ENCODE results near the gene PWP1. TPM values are rescaled to one million over a fixed set of nuclear protein-coding genes. Genes with fewer than 3 reads are reported as not detected.

The PWP1 gene
- total and polyA plus RNA-seq, 2 of the 4 experiments (the other 2 are of a cell fraction), result 143 to 179 TPM

- BruUV-seq (replicated peaks), result no TSS peak
Observed at GRCh38 chr12:107650977-107651376, 34.6 kb upstream of the PWP1 start.

More at GRCh38 chr12:107650977-107651376, 34.6 kb upstream of the PWP1 start:
- intact Hi-C loops (cut with micrococcal nuclease) (no loop called here), dilution Hi-C loops (cut with HindIII; ENCODE audit: low sequenced_read_pairs, unreplicated experiment) (no loop called here), in situ Hi-C loops (cut with MboI; ENCODE audit: low sequenced_read_pairs) (no loop called here)
- no peak overlapping the region for H3K27ac ChIP-seq (ENCODE audit: insufficient read depth, low read length)
- TF ChIP-seq CTCF (conservative IDR thresholded peaks at IDR 0.05; ENCODE audit: low read depth, low read length) (no peak), CHD1 (IDR thresholded peaks at IDR 0.05; ENCODE audit: low read depth, low read length) (no peak), MXI1 (IDR thresholded peaks at IDR 0.05; ENCODE audit: borderline replicate concordance, low read depth, low read length) (no peak), RAD21 (IDR thresholded peaks at IDR 0.05; ENCODE audit: low read length) (no peak), RCOR1 (IDR thresholded peaks at IDR 0.05; ENCODE audit: insufficient replicate concordance, low read length) (no peak), MAZ (IDR thresholded peaks at IDR 0.05; ENCODE audit: borderline replicate concordance, low read depth, low read length) (no peak), SMC3 (IDR thresholded peaks at IDR 0.05; ENCODE audit: low read depth, low read length) (no peak), MAFK (IDR thresholded peaks at IDR 0.05; ENCODE audit: low read depth, low read length) (no peak), USF2 (IDR thresholded peaks at IDR 0.05; ENCODE audit: low read depth, low read length) (no peak), ELK1 (IDR thresholded peaks at IDR 0.05; ENCODE audit: borderline replicate concordance, low read depth, low read length) (no peak), CEBPB (IDR thresholded peaks at IDR 0.05; ENCODE audit: low read depth, low read length) (no peak), BHLHE40 (IDR thresholded peaks at IDR 0.05; ENCODE audit: low read depth, low read length) (no peak), NFE2L2 (IDR thresholded peaks at IDR 0.05; ENCODE audit: low read depth, low read length) (no peak), POLR2A (IDR thresholded peaks at IDR 0.05; ENCODE audit: low read depth, low read length) (no peak), RFX5 (IDR thresholded peaks at IDR 0.05; ENCODE audit: low read depth, low read length) (no peak), FOS (IDR thresholded peaks at IDR 0.05; ENCODE audit: low read depth, low read length) (no peak)
- POLR2A ChIA-PET (ENCODE audit: unreplicated experiment), result no interaction called here
- no peak overlapping the region for H3K56ac ChIP-seq (ENCODE audit: extremely low read depth, insufficient read depth, low read length)
- no peak overlapping the region for H3K14ac ChIP-seq (replicated peaks; ENCODE audit: low read depth, low read length)
- H4K5ac ChIP-seq (ENCODE audit: low read depth, low read length), result no peak overlapping the region
- peak overlapping the region; percentile 60 for H2AFZ ChIP-seq (replicated peaks; ENCODE audit: low read length, poor library complexity)
- H4K91ac ChIP-seq (ENCODE audit: insufficient read depth, low read depth, low read length), result no peak overlapping the region
- no peak overlapping the region for H4K8ac ChIP-seq (ENCODE audit: low read depth in 2 of 2, low read length in 2 of 2)
- no peaks in the 10 kb centered on the region for H3K27me3 ChIP-seq (ENCODE audit: control insufficient read depth, insufficient read depth, low read length)
- H3K4me3 ChIP-seq (ENCODE audit: insufficient read depth, low read depth, low read length), result no peak overlapping the region
- H3K9ac ChIP-seq (ENCODE audit: low read depth, low read length), result no peak overlapping the region
- CTCF ChIA-PET, result no interaction called here
- no peak overlapping the region for H3K4me2 ChIP-seq (ENCODE audit: low read depth, low read length)
- H3K36me3 ChIP-seq (ENCODE audit: control insufficient read depth, insufficient read depth, low read length), result no peaks in the 10 kb centered on the region
- H3K23ac ChIP-seq (ENCODE audit: low read depth, low read length), result no peak overlapping the region
- H2AK9ac ChIP-seq (replicated peaks; ENCODE audit: low read depth, low read length, poor library complexity), result no peak overlapping the region
- H2BK120ac ChIP-seq (ENCODE audit: low read depth, low read length), result no peak overlapping the region
- H3K9me1 ChIP-seq (ENCODE audit: insufficient read depth, low read length), result no peaks in the 10 kb centered on the region
- ATAC-seq (ENCODE audit: low read depth), result peak; percentile 33; the same call in 1 of the 2 replicates
- H2AK5ac ChIP-seq (ENCODE audit: low read depth, low read length), result no peak overlapping the region
- H3K9me3 ChIP-seq (ENCODE audit: control insufficient read depth, insufficient read depth, low read length), result no peaks in the 10 kb centered on the region
- H3K79me1 ChIP-seq (ENCODE audit: low read depth in 1 of 2, low read length in 2 of 2), result no peaks in the 10 kb centered on the region
- H3K4me1 ChIP-seq (ENCODE audit: control insufficient read depth, insufficient read depth, low read length), result no peaks in the 10 kb centered on the region
- H3K18ac ChIP-seq (ENCODE audit: low read depth, low read length), result no peak overlapping the region
- H2BK15ac ChIP-seq (ENCODE audit: low read depth, low read length), result no peak overlapping the region
- H2BK5ac ChIP-seq (ENCODE audit: low read depth, low read length, poor library complexity, severe bottlenecking), result no peak overlapping the region
- 20% methylated on average over 2 of the region's 10 CpGs; no CpG with 5 or more reads in 1 of the 2 experiments for WGBS, 2 experiments (ENCODE audit: extremely low coverage in 2 of 2, insufficient read length in 1 of 2)
- no peak overlapping the region for H3K4ac ChIP-seq (ENCODE audit: low read depth, low read length)
- H4K20me1 ChIP-seq (ENCODE audit: insufficient read depth, low read length), result no peaks in the 10 kb centered on the region
- no peak for DNase-seq
- H2BK20ac ChIP-seq (ENCODE audit: low read depth, low read length), result no peak overlapping the region

All from IMR-90 (cell line).